ENCODE data around the gene NOX5.

Gene NOX5

GRCh38 chr15:69085325-69086081 lies 71.0 kb downstream of the NOX5 start:
- DNase-seq: no peak

- no peak for DNase-seq
Measured at GRCh38 chr15:69086427-69087204, 72.1 kb downstream of the NOX5 start.

- DNase-seq: no peak
Measured at GRCh38 chr15:69087366-69087976, 73.0 kb downstream of the NOX5 start.

GRCh38 chr15:69088300-69088965 lies 73.9 kb downstream of the NOX5 start:
- DNase-seq: no peak

- no peak for DNase-seq
Measured at GRCh38 chr15:69089258-69089657, 74.8 kb downstream of the NOX5 start.

- DNase-seq: no peak
Measured at GRCh38 chr15:69090197-69090948, 75.9 kb downstream of the NOX5 start.

GRCh38 chr15:69091654-69092053 lies 77.2 kb downstream of the NOX5 start:
- DNase-seq: no peak

GRCh38 chr15:69092159-69092558 lies 77.7 kb downstream of the NOX5 start:
- no peak for DNase-seq

- DNase-seq: no peak
Measured at GRCh38 chr15:69093127-69093526, 78.6 kb downstream of the NOX5 start.

- DNase-seq: no peak
Measured at GRCh38 chr15:69093614-69094013, 79.1 kb downstream of the NOX5 start.

- DNase-seq: no peak
Measured at GRCh38 chr15:69094124-69094921, 79.8 kb downstream of the NOX5 start.

- DNase-seq: no peak
Measured at GRCh38 chr15:69095274-69095673, 80.8 kb downstream of the NOX5 start.

GRCh38 chr15:69096196-69096595 lies 81.7 kb downstream of the NOX5 start:
- DNase-seq: no peak

GRCh38 chr15:69096626-69097025 lies 82.1 kb downstream of the NOX5 start:
- no peak for DNase-seq

GRCh38 chr15:69098771-69099170 lies 84.3 kb downstream of the NOX5 start:
- no peak for DNase-seq

GRCh38 chr15:69099941-69100340 lies 85.4 kb downstream of the NOX5 start:
- DNase-seq: no peak

GRCh38 chr15:69100821-69101220 lies 86.3 kb downstream of the NOX5 start:
- no peak for DNase-seq

GRCh38 chr15:69104050-69104750 lies 89.7 kb downstream of the NOX5 start:
- no peak for DNase-seq

GRCh38 chr15:69105451-69105985 lies 91.0 kb downstream of the NOX5 start:
- DNase-seq: no peak

GRCh38 chr15:69107025-69107620 lies 92.6 kb downstream of the NOX5 start:
- DNase-seq: no peak
